C4-2B (cell line): ENCODE data around the gene ELF1.

Experiments
- H3K27ac ChIP-seq: fragments of 450-650 bp; 2 replicates; pipeline ENCODE4 v1.5.1; 2017
- CTCF ChIP-seq: fragments of 450-650 bp; conservative IDR thresholded peaks from 2 replicates; pipeline ENCODE4 v1.5.1; 2017; ENCODE audit warnings: mild to moderate bottlenecking
- ZFX ChIP-seq: fragments of 450-650 bp; IDR thresholded peaks from 2 replicates; pipeline ENCODE4 v1.6.1; 2017

Gene ELF1

GRCh38 chr13:41025518-41025917 is 6.4 kb upstream of the ELF1 start:
- TF ChIP-seq CTCF (no peak), ZFX (no peak)
- no peak overlapping the region for H3K27ac ChIP-seq

GRCh38 chr13:41019578-41020347 is 647 bp upstream of the ELF1 start:
- no peak overlapping the region for H3K27ac ChIP-seq
- no peak for TF ChIP-seq CTCF
- TF ChIP-seq ZFX: no peak

- H3K27ac ChIP-seq: no peak overlapping the region
- no peak for TF ChIP-seq ZFX
- no peak for TF ChIP-seq CTCF
Observed at GRCh38 chr13:41018602-41018948, 541 bp downstream of the ELF1 start.

- TF ChIP-seq ZFX (no peak), CTCF (no peak)
- H3K27ac ChIP-seq: no peak overlapping the region
Observed at GRCh38 chr13:41017817-41018601, 1.1 kb downstream of the ELF1 start.

GRCh38 chr13:41017159-41017558 is 2.0 kb downstream of the ELF1 start:
- TF ChIP-seq ZFX (no peak), CTCF (no peak)

GRCh38 chr13:41015920-41016319 is 3.2 kb downstream of the ELF1 start:
- TF ChIP-seq ZFX (no peak), CTCF (no peak)
- H3K27ac ChIP-seq: no peak overlapping the region

More at GRCh38 chr13:41017159-41017558, 2.0 kb downstream of the ELF1 start:
- H3K27ac ChIP-seq: no peak overlapping the region

- TF ChIP-seq ZFX (no peak), CTCF (no peak)
- H3K27ac ChIP-seq: no peak overlapping the region
Observed at GRCh38 chr13:41013835-41014234, 5.3 kb downstream of the ELF1 start.
